Measurements from ENCODE around the gene SYNGR3. TPM values are rescaled to one million over a fixed set of nuclear protein-coding genes. Genes with fewer than 3 reads are reported as not detected.

The SYNGR3 gene
- total and polyA plus RNA-seq, 12 donors, result 0.54 to 10.9 (median 2.8) TPM; not detected in 2

DNA sequence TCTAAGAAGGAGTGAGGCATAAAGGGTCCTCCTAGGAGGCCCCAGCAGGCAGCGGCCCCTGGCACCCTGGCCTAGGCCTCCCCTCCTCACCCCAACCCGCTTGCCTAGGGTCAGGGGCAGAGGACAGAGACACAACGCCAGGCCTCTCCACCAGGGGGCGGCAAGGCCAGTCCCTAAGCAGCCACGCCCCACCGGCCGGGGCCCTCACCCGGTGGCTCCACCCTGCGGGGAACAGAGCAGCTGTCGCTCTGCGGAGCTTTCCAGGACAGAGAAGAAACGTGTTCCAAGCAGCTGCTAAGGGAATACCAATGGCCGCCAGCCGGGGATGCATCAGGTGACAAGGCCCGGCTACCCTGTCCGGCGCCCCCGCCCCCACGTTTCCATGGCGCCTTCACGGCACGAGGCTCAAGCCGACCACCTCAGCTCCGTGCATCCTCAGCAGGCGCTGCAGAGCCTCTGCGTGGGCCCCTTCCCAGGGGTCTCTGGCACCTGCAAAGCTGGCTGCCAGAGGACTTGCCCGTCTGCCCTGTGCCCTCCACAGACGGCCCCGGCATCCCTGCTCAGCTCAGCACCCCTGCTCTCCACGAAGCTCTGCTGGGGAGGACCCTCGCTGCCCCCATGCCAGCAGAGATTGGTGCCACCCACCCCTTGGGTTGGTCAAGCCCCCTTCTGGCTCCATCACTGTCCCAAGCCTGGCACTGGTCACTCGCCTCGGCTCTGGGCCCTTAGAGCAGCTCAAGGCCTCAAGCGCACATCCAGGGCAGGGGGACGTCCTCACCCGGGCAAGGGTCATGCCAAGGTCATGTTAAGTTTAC is 14.3 kb downstream of the SYNGR3 start:
- Histone ChIP-seq H3K36me3 (replicated peaks in 1 of 2) (peaks cover 0 to 45% of the 10 kb centered on the region in 2 donors), H3K4me3 (no peak overlapping the region), H3K9me3 (replicated peaks in 1 of 3) (no peaks in the 10 kb centered on the region), H3K4me1 (replicated peaks in 1 of 2) (peaks cover 17 to 42% of the 10 kb centered on the region in 2 donors), H3K27ac (peak overlapping the region in 2 of 5 donors; percentile 22 to 49), H3K27me3 (no peaks in the 10 kb centered on the region)
- WGBS, 4 donors, result 27 to 60% (median 41%) methylated on average over 3 to 36 of the region's 36 CpGs
- TF ChIP-seq, protein P1, sequence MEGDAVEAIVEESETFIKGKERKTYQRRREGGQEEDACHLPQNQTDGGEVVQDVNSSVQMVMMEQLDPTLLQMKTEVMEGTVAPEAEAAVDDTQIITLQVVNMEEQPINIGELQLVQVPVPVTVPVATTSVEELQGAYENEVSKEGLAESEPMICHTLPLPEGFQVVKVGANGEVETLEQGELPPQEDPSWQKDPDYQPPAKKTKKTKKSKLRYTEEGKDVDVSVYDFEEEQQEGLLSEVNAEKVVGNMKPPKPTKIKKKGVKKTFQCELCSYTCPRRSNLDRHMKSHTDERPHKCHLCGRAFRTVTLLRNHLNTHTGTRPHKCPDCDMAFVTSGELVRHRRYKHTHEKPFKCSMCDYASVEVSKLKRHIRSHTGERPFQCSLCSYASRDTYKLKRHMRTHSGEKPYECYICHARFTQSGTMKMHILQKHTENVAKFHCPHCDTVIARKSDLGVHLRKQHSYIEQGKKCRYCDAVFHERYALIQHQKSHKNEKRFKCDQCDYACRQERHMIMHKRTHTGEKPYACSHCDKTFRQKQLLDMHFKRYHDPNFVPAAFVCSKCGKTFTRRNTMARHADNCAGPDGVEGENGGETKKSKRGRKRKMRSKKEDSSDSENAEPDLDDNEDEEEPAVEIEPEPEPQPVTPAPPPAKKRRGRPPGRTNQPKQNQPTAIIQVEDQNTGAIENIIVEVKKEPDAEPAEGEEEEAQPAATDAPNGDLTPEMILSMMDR (IDR thresholded peaks at IDR 0.05), result peak; percentile 91 to 97 (median 94)
- no peak for TF ChIP-seq POLR2A (IDR thresholded peaks at IDR 0.05)
- intact Hi-C loops (cut with DNase I), result no loop called here
- DNase-seq, result peak; percentile 86 to 96 (median 93)

GRCh38 chr16:2004795-2005517 is 15.2 kb downstream of the SYNGR3 start:
- no peak overlapping the region for H3K4me3 ChIP-seq
- H3K36me3 ChIP-seq (replicated peaks in 1 of 2), result peaks cover 0 to 35% of the 10 kb centered on the region in 2 donors
- intact Hi-C loops (cut with DNase I), result loop anchor here in 1 of 2 donors (5.0 kb wide), 1 partner anchor 147 kb away; no protein-coding TSS in a partner anchor
- no peaks in the 10 kb centered on the region for H3K9me3 ChIP-seq (replicated peaks in 1 of 3)
- TF ChIP-seq POLR2A (IDR thresholded peaks at IDR 0.05), result no peak
- TF ChIP-seq, protein P1 (IDR thresholded peaks at IDR 0.05), result no peak
- peaks cover 18 to 42% of the 10 kb centered on the region in 2 donors for H3K4me1 ChIP-seq (replicated peaks in 1 of 2)
- no peaks in the 10 kb centered on the region for H3K27me3 ChIP-seq
- no peak overlapping the region for H3K27ac ChIP-seq
- WGBS, 4 donors, result 67 to 74% (median 74%) methylated on average over 15 to 34 of the region's 34 CpGs
- DNase-seq, result no peak

DNA sequence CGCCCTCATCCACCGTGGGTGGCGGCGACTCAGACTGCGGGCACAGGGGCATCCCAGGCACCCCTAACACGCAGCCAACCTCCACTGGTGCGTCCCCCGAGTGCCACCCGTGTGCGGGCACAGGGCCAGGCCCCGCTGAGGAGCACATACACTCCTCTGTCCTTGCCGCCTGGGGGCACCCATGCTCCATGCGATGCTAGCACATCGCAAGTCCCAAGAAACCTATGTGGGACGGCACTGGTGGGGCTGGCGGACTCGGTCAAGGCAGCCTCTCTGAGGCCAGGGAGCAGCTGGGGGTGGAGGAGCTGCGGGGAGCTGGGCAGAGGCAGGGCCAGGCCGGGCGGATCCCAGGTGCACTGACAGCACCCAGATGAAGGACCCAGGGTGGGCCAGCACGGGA is 15.9 kb downstream of the SYNGR3 start:
- H3K4me1 ChIP-seq (replicated peaks in 1 of 2), result peaks cover 24 to 48% of the 10 kb centered on the region in 2 donors
- no peak overlapping the region for H3K27ac ChIP-seq
- WGBS, 4 donors, result 50 to 63% (median 55%) methylated on average over 10 to 21 of the region's 21 CpGs

More for the DNA sequence above, 15.9 kb downstream of the SYNGR3 start:
- TF ChIP-seq, protein P1 (IDR thresholded peaks at IDR 0.05), result no peak
- no peak for TF ChIP-seq POLR2A (IDR thresholded peaks at IDR 0.05)
- Histone ChIP-seq H3K9me3 (replicated peaks in 1 of 3) (no peaks in the 10 kb centered on the region), H3K36me3 (replicated peaks in 1 of 2) (peaks cover 0 to 28% of the 10 kb centered on the region in 2 donors), H3K27me3 (no peaks in the 10 kb centered on the region), H3K4me3 (no peak overlapping the region)
- DNase-seq, result no peak
- intact Hi-C loops (cut with DNase I), result loop anchor here in 1 of 2 donors (5.0 kb wide), 1 partner anchor 147 kb away; no protein-coding TSS in a partner anchor

All from adrenal gland (tissue), 12 donors.